K562 (cell line): ENCODE results near the gene KCNH2. TPM values are rescaled to one million over a fixed set of nuclear protein-coding genes. Genes with fewer than 3 reads are reported as not detected.

Experiments
- ATAC-seq: fragments of 200-7000 bp; cut with Tn5 transposase; 3 replicates; pipeline ENCODE4 v1.9.1; 2020; ENCODE audit warnings: moderate library complexity
- BruUV-seq: library from RNA; stranded (reverse); fragments of 400-500 nt; replicated peaks from 2 replicates; lab custom pipeline; 2021; lab: Mats Ljungman, UMichigan
- CTCF ChIA-PET: fragments of 300-600 bp; formaldehyde crosslinking; extraction: SDS; loops from one replicate; lab custom pipeline; 2021; ENCODE audit warnings: low intra/inter-chr PET ratio; lab: Yijun Ruan, JAX
- POLR2A ChIA-PET: fragments of 300-600, 350-650 bp; sonication (Branson Sonifier 250); formaldehyde crosslinking; extraction: SDS; loops from one replicate; lab custom pipeline; 2021; ENCODE audit warnings: antibody characterized with exemption, inconsistent platforms; lab: Yijun Ruan, JAX
- DNase-seq, 4 experiments: peaks; one replicate each; pipeline versions ENCODE4 v3.0.0 to v3.0.0-alpha.2; 2011 to 2018; ENCODE audit warnings: low spot score in 3 of 4, mixed read lengths in 3 of 4; ENCODE audit errors: extremely low read depth in 1 of 4
- FAIRE-seq: peaks from 2 replicates; lab custom pipeline; 2011; peaks lifted over from hg19 to GRCh38; lab: Jason Lieb, UNC
- H2AFZ ChIP-seq: 2 replicates; pipeline ENCODE4 v1.6.0; 2011; ENCODE audit warnings: low read depth, low read length, control low read depth, inconsistent platforms
- H3K27ac ChIP-seq: fragments of 200-600 bp; 3 replicates; pipeline ENCODE4 v1.8.0; 2011; ENCODE audit warnings: low read depth, mild to moderate bottlenecking, control low read depth, inconsistent platforms, low read length, moderate library complexity, mixed read lengths; ENCODE audit errors: extremely low read depth
- H3K27me3 ChIP-seq, 2 experiments: fragments of 300-600 bp in 1 of 2; 2 replicates in 1 of 2; 3 replicates in 1 of 2; pipeline versions ENCODE4 v1.6.0 to v1.8.0; 2011; ENCODE audit warnings: inconsistent platforms in 2 of 2, low read length in 2 of 2, mild to moderate bottlenecking in 1 of 2, mixed read lengths in 1 of 2, moderate library complexity in 1 of 2; ENCODE audit not compliant: control insufficient read depth in 2 of 2, insufficient read depth in 2 of 2
- H3K36me3 ChIP-seq: fragments of 300-600 bp; 3 replicates; pipeline ENCODE4 v1.8.0; 2011; ENCODE audit warnings: mild to moderate bottlenecking, low read length, inconsistent platforms; ENCODE audit not compliant: control insufficient read depth, insufficient read depth
- H3K4me1 ChIP-seq, 2 experiments: fragments of 200-600 bp in 1 of 2; replicated peaks in 1 of 2; 2 replicates in 1 of 2; 3 replicates in 1 of 2; pipeline versions ENCODE4 v1.5.1 to v1.8.0; 2011; ENCODE audit warnings: inconsistent platforms in 2 of 2, low read length in 2 of 2, mild to moderate bottlenecking in 1 of 2, mixed read lengths in 1 of 2, moderate library complexity in 1 of 2; ENCODE audit not compliant: control insufficient read depth in 2 of 2, insufficient read depth in 2 of 2
- H3K4me2 ChIP-seq: 2 replicates; pipeline ENCODE4 v1.6.1; 2011; ENCODE audit warnings: low read length, control low read depth, inconsistent platforms, mixed read lengths; ENCODE audit not compliant: insufficient read depth
- H3K4me3 ChIP-seq: fragments of 200-600 bp; sonication (generic), shearing (Covaris generic); 2 replicates; pipeline ENCODE4 v1.5.1; 2016; ENCODE audit warnings: control low read depth, inconsistent platforms
- H3K79me2 ChIP-seq: fragments of 200-600 bp; 3 replicates; pipeline ENCODE4 v1.8.0; 2011; ENCODE audit warnings: low read length, inconsistent platforms; ENCODE audit not compliant: control insufficient read depth, insufficient read depth
- H3K9ac ChIP-seq, 2 experiments: 2 replicates each; pipeline versions ENCODE4 v1.6.0 to v1.6.1; 2011; ENCODE audit warnings: low read depth in 2 of 2, low read length in 2 of 2, control low read depth in 1 of 2, inconsistent platforms in 1 of 2, mild to moderate bottlenecking in 1 of 2, mixed read lengths in 1 of 2; ENCODE audit not compliant: insufficient read depth in 1 of 2
- H3K9me1 ChIP-seq: one replicate; pipeline ENCODE4 v1.6.0; 2011; ENCODE audit warnings: inconsistent platforms, mild to moderate bottlenecking, low read length, moderate library complexity; ENCODE audit not compliant: control insufficient read depth, insufficient read depth
- H3K9me3 ChIP-seq: replicated peaks from 2 replicates; pipeline ENCODE4 v1.5.1; 2011; ENCODE audit warnings: low read depth, low read length, inconsistent platforms; ENCODE audit not compliant: control insufficient read depth, insufficient read depth
- H4K20me1 ChIP-seq: replicated peaks from 2 replicates; pipeline ENCODE4 v1.6.1; 2011; ENCODE audit warnings: low read length, inconsistent platforms, mixed read lengths; ENCODE audit not compliant: control insufficient read depth, insufficient read depth
- ARID1B ChIP-seq: fragments of 450-650 bp; IDR thresholded peaks from 2 replicates; pipeline ENCODE4 v1.6.1; 2016; ENCODE audit warnings: antibody characterized with exemption, mild to moderate bottlenecking, inconsistent platforms
- CTCFL ChIP-seq: IDR thresholded peaks from 2 replicates; pipeline ENCODE4 v1.6.1; 2011; ENCODE audit warnings: borderline replicate concordance, low read depth, mild to moderate bottlenecking, moderate library complexity, low read length; ENCODE audit not compliant: insufficient read depth, poor library complexity, severe bottlenecking
- HMG20A ChIP-seq: fragments of 450-650 bp; formaldehyde crosslinking; conservative IDR thresholded peaks from 2 replicates; pipeline ENCODE4 v1.4.0; 2020; ENCODE audit warnings: mild to moderate bottlenecking, mixed read lengths
- JUNB ChIP-seq: fragments of 450-650 bp; formaldehyde crosslinking; conservative IDR thresholded peaks from 2 replicates; pipeline ENCODE4 v1.4.0; 2020; ENCODE audit warnings: mild to moderate bottlenecking
- KLF16 ChIP-seq: IDR thresholded peaks from 2 replicates; pipeline ENCODE4 v1.6.1; 2016; ENCODE audit warnings: antibody characterized with exemption
- RERE ChIP-seq: sonication (generic); formaldehyde crosslinking; IDR thresholded peaks from 2 replicates; pipeline ENCODE4 v1.8.0; 2023; ENCODE audit warnings: missing genetic modification reagents, mild to moderate bottlenecking, borderline replicate concordance
- SP2 ChIP-seq: IDR thresholded peaks from 2 replicates; pipeline ENCODE4 v1.6.1; 2011; ENCODE audit warnings: mild to moderate bottlenecking, low read depth, low read length, moderate library complexity; ENCODE audit not compliant: poor library complexity, severe bottlenecking; ENCODE audit errors: extremely low read depth
- ZBTB12 ChIP-seq: fragments of 250-450 bp; sonication (Bioruptor Pico); IDR thresholded peaks from 2 replicates; pipeline ENCODE4 v1.4.0; 2020
- ZBTB7A ChIP-seq: IDR thresholded peaks from 2 replicates; pipeline ENCODE4 v1.6.1; 2011; ENCODE audit warnings: low read depth, mild to moderate bottlenecking, low read length, moderate library complexity, borderline replicate concordance; ENCODE audit not compliant: control insufficient read depth
- ZFPM2 ChIP-seq: fragments of 250-450 bp; sonication (Bioruptor Pico); IDR thresholded peaks from 2 replicates; pipeline ENCODE4 v1.5.1; 2022; ENCODE audit warnings: mild to moderate bottlenecking
- ZNF280B ChIP-seq: fragments of 250-450 bp; sonication (Bioruptor Pico); IDR thresholded peaks from 2 replicates; pipeline ENCODE4 v1.5.1; 2021; ENCODE audit warnings: mild to moderate bottlenecking
- WGBS: fragments of 100-300 bp; shearing (Covaris generic); methylation state at CpG from one replicate; pipeline ENCODE4 v1.1.6; 2016; ENCODE audit warnings: low coverage, mixed read lengths; ENCODE audit not compliant: insufficient coverage; ENCODE audit errors: missing lambda C conversion rate; 5-methylcytosine and 5-hydroxymethylcytosine counted together
- in situ Hi-C: fragments of 300-500 bp; cut with MboI; formaldehyde crosslinking; loops from 4 replicates; pipeline ENCODE4 v1.15.0; 2018; ENCODE audit warnings: inconsistent platforms, mixed read lengths
- intact Hi-C: fragments of 100-400 bp; cut with micrococcal nuclease; formaldehyde crosslinking; loops from 2 replicates; pipeline ENCODE4 v1.14.2; 2022
- polyA plus RNA-seq, 8 experiments: library from polyadenylated mRNA; depleted of rRNA in 4 of 8; stranded (reverse) in 5 of 8; unstranded in 3 of 8; fragments of >200 nt; fragmentation: Nextera tagmentation in 2 of 8; fragmentation: Illumina TruSeq in 1 of 8; extraction: Ambion mirVana in 2 of 8; extraction: Trizol in 1 of 8; gene quantifications; 2 replicates each; pipeline versions ENCODE4 v1.2.1 to v1.2.3, GENCODE V29; 2011 to 2014; ENCODE audit warnings: inconsistent platforms in 1 of 8, missing spikeins in 1 of 8
- total RNA-seq, 7 experiments: library from RNA; depleted of rRNA in 6 of 7; stranded (reverse); fragments of >200 nt in 6 of 7; fragmentation: Illumina TruSeq in 2 of 7; extraction: Trizol in 2 of 7; gene quantifications; 2 replicates each; pipeline versions ENCODE4 v1.2.1 to v1.2.3, GENCODE V29; 2011 to 2021; ENCODE audit warnings: low replicate concordance in 1 of 7

The KCNH2 gene
- total and polyA plus RNA-seq, 9 of the 15 experiments (the other 6 are each of a cell fraction or from before 2014, with no cell fraction given) = 18.1 to 368 (median 218) TPM

DNA sequence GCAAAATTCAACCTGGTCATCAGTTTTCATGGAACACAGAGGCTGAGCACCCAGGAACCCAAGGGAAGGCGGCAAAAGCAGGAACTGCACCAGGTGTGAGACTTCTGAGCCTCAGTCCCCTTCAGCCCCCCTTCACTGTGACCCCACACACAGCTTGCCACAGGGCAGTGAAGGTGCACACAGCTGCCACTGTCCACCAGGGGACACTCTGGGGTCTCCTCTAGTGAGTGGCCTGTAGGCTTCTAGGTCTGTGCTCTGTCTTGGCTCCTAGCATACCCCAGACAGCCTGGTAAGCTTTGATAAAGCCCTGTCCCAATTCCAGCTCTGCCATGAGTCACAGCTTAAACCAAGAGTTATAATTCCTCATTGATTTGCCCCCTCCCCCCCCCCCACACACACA, 12.1 kb downstream of the KCNH2 start:
- no peaks in the 10 kb centered on the region for H3K9me1 ChIP-seq
- H3K4me3 ChIP-seq = no peak overlapping the region
- H3K4me1 ChIP-seq = peaks cover 76% of the 10 kb centered on the region in 2 experiments
- H3K36me3 ChIP-seq = peaks cover 13% of the 10 kb centered on the region; the same call in 1 of the 3 replicates
- in situ Hi-C loops (no loop called here), intact Hi-C loops (loop anchor here (10.0 kb wide), 1 partner anchor 209 kb away; no protein-coding TSS in a partner anchor)
- H2AFZ ChIP-seq = no peak overlapping the region
- no TSS peak for BruUV-seq
- H3K27me3 ChIP-seq = no peaks in the 10 kb centered on the region
- ChIA-PET CTCF (interaction anchor here (0.6 to 4.3 kb wide), 6 partner anchors 22 to 145 kb away, joined by 3 to 27 read pairs (median 4); no protein-coding TSS in a partner anchor), POLR2A (interaction anchor here (1.7 to 1.8 kb wide), 2 partner anchors 13 to 20 kb away, joined by 3 to 6 read pairs; no protein-coding TSS in a partner anchor)
- peaks cover 39% of the 10 kb centered on the region for H3K79me2 ChIP-seq
- H3K4me2 ChIP-seq = no peak overlapping the region
- peak overlapping the region in 1 of 2 experiments; percentile 89; a peak in 1 of 4 replicates for H3K9ac ChIP-seq
- H4K20me1 ChIP-seq = no peaks in the 10 kb centered on the region
- H3K9me3 ChIP-seq = no peaks in the 10 kb centered on the region
- WGBS = 86% methylated on average over 1 of the region's 1 CpG
- no peak overlapping the region for H3K27ac ChIP-seq
- FAIRE-seq (peak; percentile 85), DNase-seq (peak in 3 of 4 experiments; percentile 73 to 82 (median 80)), ATAC-seq (peak; percentile 68)
- TF ChIP-seq RERE (CRISPR knock-in tag) (no peak), SP2 (peak; percentile 7), ZNF280B (CRISPR knock-in tag) (no peak), JUNB (CRISPR knock-in tag) (no peak), ZBTB7A (peak; percentile 75), ARID1B (no peak), KLF16 (peak; percentile 55), HMG20A (no peak), ZBTB12 (CRISPR knock-in tag) (no peak), ZFPM2 (CRISPR knock-in tag) (no peak), CTCFL (no peak)
